ENCODE results near the gene KLF15. TPM values are rescaled to one million over a fixed set of nuclear protein-coding genes. Genes with fewer than 3 reads are reported as not detected.

KLF15 gene
- total RNA-seq, 1 experiment from 2014 or later, result 32.1 TPM

DNA sequence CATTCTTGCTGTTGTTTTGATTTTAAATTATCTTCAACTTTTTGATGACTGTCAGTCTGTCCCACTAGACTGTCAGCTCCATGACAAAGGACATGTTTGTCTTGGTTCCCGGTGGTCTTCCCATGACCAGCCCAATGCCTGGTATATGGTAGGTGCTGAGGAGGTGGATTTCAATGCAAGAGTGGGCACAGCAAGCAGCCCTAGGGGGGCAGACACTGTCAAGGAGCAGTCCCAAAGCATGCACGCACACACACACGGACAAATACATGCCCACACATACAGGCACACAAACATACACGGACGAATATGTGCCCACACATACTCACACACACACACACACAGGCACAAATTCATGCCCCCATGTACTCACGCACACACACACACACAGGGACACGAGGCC is 12.0 kb downstream of the KLF15 start:
- H3K27me3 ChIP-seq (replicated peaks; ENCODE audit: insufficient read depth, low read depth, low read length, poor library complexity), result no peaks in the 10 kb centered on the region
- TF ChIP-seq, protein P1, sequence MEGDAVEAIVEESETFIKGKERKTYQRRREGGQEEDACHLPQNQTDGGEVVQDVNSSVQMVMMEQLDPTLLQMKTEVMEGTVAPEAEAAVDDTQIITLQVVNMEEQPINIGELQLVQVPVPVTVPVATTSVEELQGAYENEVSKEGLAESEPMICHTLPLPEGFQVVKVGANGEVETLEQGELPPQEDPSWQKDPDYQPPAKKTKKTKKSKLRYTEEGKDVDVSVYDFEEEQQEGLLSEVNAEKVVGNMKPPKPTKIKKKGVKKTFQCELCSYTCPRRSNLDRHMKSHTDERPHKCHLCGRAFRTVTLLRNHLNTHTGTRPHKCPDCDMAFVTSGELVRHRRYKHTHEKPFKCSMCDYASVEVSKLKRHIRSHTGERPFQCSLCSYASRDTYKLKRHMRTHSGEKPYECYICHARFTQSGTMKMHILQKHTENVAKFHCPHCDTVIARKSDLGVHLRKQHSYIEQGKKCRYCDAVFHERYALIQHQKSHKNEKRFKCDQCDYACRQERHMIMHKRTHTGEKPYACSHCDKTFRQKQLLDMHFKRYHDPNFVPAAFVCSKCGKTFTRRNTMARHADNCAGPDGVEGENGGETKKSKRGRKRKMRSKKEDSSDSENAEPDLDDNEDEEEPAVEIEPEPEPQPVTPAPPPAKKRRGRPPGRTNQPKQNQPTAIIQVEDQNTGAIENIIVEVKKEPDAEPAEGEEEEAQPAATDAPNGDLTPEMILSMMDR (conservative IDR thresholded peaks at IDR 0.05; ENCODE audit: low read depth, low read length), result no peak
- TF ChIP-seq EZH2 (IDR thresholded peaks at IDR 0.05; ENCODE audit: borderline replicate concordance, low read depth, low read length, poor library complexity, severe bottlenecking), result no peak
- CTCF ChIA-PET, result no interaction called here
- intact Hi-C loops (cut with micrococcal nuclease; ENCODE audit: unreplicated experiment), result no loop called here
- peaks cover 5% of the 10 kb centered on the region for H3K4me1 ChIP-seq (ENCODE audit: insufficient read depth, low read length, poor library complexity, severe bottlenecking)
- peaks cover 25% of the 10 kb centered on the region for H3K36me3 ChIP-seq (ENCODE audit: insufficient read depth, low read length, poor library complexity, severe bottlenecking)
- no peak overlapping the region for H3K27ac ChIP-seq (ENCODE audit: low read depth, low read length, poor library complexity, severe bottlenecking)
- H3K4me3 ChIP-seq (ENCODE audit: low read depth, low read length, poor library complexity, severe bottlenecking), result no peak overlapping the region
- H3K9me3 ChIP-seq (ENCODE audit: low read depth, low read length, poor library complexity, severe bottlenecking), result no peaks in the 10 kb centered on the region
- POLR2A ChIA-PET (ENCODE audit: low non-redundant PET), result no interaction called here
- DNase-seq (ENCODE audit: low spot score), result no peak
- BruUV-seq (replicated peaks), result no TSS peak

DNA sequence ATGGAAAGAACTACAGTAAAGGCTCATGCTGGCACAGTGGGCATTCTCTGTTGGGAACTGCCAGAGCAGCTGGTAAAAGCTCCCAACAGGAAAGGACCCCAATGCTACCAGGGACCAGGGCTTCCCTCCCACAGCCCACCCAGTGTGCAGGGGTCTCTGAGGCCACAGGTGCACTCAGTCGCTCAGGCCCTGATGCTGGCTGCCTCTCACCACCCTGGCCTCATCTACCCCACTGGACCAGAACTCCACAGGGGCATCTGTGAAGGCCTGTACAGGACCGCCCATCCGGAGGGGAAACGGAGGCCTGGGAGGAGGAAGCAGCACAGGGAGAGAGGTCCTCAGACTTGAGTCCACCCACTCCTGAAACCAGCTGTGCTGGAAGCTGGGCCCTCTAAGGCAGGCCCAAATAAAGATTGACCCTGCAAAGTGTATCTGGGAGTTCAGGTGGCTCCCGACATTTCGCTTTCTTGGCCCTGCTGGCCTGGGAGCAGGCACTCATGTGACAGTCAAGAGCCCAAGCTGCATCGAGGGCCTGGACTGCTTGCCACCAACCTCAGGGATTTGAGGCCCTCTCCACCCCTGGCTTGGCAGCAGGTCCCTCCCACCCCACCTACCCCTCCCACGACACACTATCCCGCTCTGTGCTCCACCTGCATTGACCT is 12.7 kb downstream of the KLF15 start:
- Histone ChIP-seq H3K27me3 (replicated peaks; ENCODE audit: insufficient read depth, low read depth, low read length, poor library complexity) (no peaks in the 10 kb centered on the region), H3K4me3 (ENCODE audit: low read depth, low read length, poor library complexity, severe bottlenecking) (no peak overlapping the region), H3K27ac (ENCODE audit: low read depth, low read length, poor library complexity, severe bottlenecking) (peak overlapping the region; percentile 23), H3K36me3 (ENCODE audit: insufficient read depth, low read length, poor library complexity, severe bottlenecking) (peaks cover 19% of the 10 kb centered on the region), H3K9me3 (ENCODE audit: low read depth, low read length, poor library complexity, severe bottlenecking) (no peaks in the 10 kb centered on the region), H3K4me1 (ENCODE audit: insufficient read depth, low read length, poor library complexity, severe bottlenecking) (peaks cover 5% of the 10 kb centered on the region)
- BruUV-seq (replicated peaks), result no TSS peak
- intact Hi-C loops (cut with micrococcal nuclease; ENCODE audit: unreplicated experiment), result no loop called here
- TF ChIP-seq, protein P1 (conservative IDR thresholded peaks at IDR 0.05; ENCODE audit: low read depth, low read length), result no peak
- DNase-seq (ENCODE audit: low spot score), result no peak
- ChIA-PET POLR2A (ENCODE audit: low non-redundant PET) (no interaction called here), CTCF (no interaction called here)

DNA sequence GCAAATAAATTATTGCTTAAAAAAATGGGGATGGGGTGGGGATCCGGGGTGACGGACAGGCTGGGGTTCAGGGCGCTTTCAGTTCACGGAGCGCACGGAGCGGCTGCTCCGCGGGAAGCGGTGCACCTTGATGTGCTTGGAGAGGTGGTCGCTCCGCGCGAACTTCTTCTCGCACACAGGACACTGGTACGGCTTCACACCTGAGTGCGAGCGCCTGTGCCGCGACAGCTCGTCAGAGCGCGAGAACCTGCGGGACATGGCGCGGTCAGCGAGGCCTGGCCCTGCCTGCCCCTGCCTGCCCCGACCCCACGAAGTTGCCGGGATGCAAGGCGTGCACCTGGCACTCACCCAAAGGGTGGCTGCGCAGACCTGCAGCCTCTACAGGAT is 13.6 kb downstream of the KLF15 start:
- Histone ChIP-seq H3K27ac (ENCODE audit: low read depth, low read length, poor library complexity, severe bottlenecking) (peak overlapping the region; percentile 32), H3K36me3 (ENCODE audit: insufficient read depth, low read length, poor library complexity, severe bottlenecking) (peaks cover 14% of the 10 kb centered on the region), H3K4me3 (ENCODE audit: low read depth, low read length, poor library complexity, severe bottlenecking) (no peak overlapping the region), H3K9me3 (ENCODE audit: low read depth, low read length, poor library complexity, severe bottlenecking) (no peaks in the 10 kb centered on the region), H3K27me3 (replicated peaks; ENCODE audit: insufficient read depth, low read depth, low read length, poor library complexity) (no peaks in the 10 kb centered on the region), H3K4me1 (ENCODE audit: insufficient read depth, low read length, poor library complexity, severe bottlenecking) (peaks cover 5% of the 10 kb centered on the region)
- intact Hi-C loops (cut with micrococcal nuclease; ENCODE audit: unreplicated experiment), result no loop called here
- CTCF ChIA-PET, result no interaction called here
- DNase-seq (ENCODE audit: low spot score), result no peak
- TF ChIP-seq EZH2 (IDR thresholded peaks at IDR 0.05; ENCODE audit: borderline replicate concordance, low read depth, low read length, poor library complexity, severe bottlenecking), result no peak
- TF ChIP-seq, protein P1 (conservative IDR thresholded peaks at IDR 0.05; ENCODE audit: low read depth, low read length), result no peak
- no TSS peak for BruUV-seq (replicated peaks)
- POLR2A ChIA-PET (ENCODE audit: low non-redundant PET), result no interaction called here

Data from A673 (cell line).